D721Med (cell line): Measurements from ENCODE around the gene MCRIP1.

Experiments
- DNase-seq: peaks from one replicate; pipeline ENCODE4 v3.0.0; 2011; ENCODE audit warnings: low spot score; ENCODE audit not compliant: insufficient read length
- FAIRE-seq: peaks from 2 replicates; lab custom pipeline; 2011; peaks lifted over from hg19 to GRCh38; lab: Jason Lieb, UNC
- TF ChIP-seq, protein P1 (sequence below): IDR thresholded peaks from 2 replicates; pipeline ENCODE4 v1.5.1; 2012; ENCODE audit warnings: mild to moderate bottlenecking, control low read depth; ENCODE audit not compliant: insufficient read depth; ENCODE audit errors: missing control alignments

Gene MCRIP1

DNA sequence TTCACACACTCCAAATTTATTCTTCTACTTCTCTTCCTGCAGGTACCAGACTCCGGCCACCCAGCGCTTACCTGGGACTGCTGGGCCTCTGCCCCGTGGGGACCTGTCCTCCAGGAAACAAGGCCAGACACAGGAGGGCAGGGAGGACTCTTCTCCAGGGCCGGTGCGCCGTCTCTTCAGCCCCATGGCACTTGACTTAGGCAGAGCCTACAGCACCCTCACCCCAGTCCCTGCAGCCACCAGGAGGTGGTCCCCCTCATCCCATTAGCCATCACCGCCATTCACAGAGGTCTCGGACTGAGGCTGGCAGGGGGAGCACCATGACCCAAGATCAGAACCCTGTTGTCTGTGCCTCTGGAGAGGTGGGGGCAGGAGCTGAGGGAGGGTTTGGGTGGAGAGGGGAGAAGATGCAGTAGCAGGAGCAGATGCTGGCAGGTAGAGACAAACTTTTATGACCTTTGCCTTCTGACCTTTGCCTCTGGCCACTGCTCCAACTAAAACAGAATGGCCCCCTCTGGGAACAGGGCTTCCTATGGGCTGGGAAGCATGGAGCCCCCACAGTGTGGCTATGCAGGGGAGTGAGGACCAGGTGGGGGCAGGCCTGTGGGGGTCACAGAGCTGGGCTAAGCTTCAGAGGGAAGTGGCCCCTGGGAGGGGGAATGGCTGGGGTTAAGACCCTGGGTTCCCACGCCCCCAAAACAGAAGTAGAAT lies 30.9 kb downstream of the MCRIP1 start:
- TF ChIP-seq, protein P1, sequence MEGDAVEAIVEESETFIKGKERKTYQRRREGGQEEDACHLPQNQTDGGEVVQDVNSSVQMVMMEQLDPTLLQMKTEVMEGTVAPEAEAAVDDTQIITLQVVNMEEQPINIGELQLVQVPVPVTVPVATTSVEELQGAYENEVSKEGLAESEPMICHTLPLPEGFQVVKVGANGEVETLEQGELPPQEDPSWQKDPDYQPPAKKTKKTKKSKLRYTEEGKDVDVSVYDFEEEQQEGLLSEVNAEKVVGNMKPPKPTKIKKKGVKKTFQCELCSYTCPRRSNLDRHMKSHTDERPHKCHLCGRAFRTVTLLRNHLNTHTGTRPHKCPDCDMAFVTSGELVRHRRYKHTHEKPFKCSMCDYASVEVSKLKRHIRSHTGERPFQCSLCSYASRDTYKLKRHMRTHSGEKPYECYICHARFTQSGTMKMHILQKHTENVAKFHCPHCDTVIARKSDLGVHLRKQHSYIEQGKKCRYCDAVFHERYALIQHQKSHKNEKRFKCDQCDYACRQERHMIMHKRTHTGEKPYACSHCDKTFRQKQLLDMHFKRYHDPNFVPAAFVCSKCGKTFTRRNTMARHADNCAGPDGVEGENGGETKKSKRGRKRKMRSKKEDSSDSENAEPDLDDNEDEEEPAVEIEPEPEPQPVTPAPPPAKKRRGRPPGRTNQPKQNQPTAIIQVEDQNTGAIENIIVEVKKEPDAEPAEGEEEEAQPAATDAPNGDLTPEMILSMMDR, result no peak
- FAIRE-seq, result no peak
- DNase-seq, result no peak

DNA sequence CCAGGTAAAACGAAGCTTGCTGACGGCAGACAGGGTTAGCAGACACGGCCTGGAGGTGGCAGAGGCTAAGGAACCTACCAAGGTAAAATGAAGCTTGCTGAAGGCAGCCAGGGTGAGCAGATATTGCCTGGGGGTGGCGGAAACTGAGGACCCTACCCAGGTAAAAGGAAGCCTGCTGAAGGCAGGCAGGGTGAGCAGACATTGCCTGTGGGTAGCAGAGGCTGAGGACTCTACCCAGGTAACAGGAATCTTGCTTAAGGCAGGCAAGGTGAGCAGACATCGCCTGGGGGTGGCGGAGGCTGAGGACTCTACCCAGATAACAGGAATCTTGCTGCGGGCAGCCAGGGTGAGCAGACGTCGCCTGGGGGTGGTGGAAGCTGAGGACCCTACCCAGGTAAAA lies 31.8 kb downstream of the MCRIP1 start:
- TF ChIP-seq, protein P1, result no peak
- FAIRE-seq, result no peak
- DNase-seq, result no peak

DNA sequence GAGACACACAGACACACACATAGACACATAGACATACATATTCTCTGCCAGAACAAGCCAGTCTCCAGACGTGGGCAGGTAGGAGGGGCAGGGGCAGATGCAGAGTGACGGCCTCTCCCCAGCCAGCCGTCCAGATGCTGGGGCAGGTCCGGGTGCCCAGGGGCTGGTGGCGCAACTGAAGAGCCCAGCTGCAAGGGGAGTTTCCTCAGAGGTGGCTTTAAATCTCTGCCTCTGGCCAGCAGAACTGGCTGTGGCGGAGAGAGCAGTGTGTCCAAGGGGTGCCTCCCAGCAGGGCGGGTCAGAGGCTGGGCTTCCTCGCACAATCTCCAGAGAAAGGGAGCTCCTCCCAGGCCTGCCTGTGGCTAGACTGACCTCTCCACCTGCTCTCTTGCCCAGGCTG lies 38.6 kb downstream of the MCRIP1 start:
- TF ChIP-seq, protein P1, result no peak
- no peak for FAIRE-seq
- no peak for DNase-seq

DNA sequence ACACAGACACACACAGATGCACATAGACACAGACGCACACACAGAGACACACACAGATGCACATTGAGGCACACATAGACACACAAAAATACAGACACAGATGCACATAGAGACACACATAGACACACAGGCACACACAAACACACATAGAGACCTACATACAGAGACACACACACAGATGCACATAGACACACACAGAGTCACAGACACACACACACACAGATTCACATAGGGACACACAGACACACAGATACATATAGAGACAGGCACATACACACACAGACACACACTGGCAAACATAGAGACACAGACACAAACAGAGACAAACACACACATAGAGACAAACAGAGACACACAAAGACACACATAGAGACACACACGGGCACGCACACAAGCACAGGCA lies 39.0 kb downstream of the MCRIP1 start:
- FAIRE-seq (no peak), DNase-seq (no peak)
- TF ChIP-seq, protein P1, result no peak

DNA sequence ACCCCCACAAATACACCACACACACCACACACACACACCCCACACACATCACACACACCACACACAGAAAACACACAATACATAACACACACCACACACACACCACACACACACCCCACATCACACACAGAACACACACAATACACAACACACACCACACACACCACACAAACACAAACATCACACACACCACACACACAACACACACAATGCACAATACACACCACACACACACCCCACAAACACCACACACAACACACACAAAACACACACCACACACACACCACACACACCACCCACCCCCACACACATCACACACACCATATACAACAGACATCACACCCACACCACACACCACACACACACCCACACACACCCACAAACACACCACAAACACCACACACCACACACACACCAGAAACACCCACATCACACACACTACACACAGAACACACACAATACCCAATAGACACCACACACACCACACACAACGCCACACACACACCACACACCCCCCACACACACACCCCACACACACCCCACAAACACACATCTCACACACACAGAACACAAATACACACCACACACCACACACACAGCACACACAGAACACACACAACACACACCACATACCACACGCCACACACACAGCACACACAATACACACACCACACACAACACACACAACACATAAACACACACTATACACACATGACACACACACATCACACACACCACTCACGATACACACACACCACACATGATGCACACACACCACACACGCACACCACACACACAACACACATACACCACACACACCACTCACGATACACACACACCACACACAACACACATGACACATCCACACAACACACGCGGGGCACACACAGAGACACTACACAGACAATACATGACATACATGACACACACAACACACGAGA lies 40.1 kb downstream of the MCRIP1 start:
- TF ChIP-seq, protein P1, result no peak
- FAIRE-seq (no peak), DNase-seq (no peak)
